ENCODE data around the gene LSM6. TPM values are rescaled to one million over a fixed set of nuclear protein-coding genes. Genes with fewer than 3 reads are reported as not detected.

Gene LSM6
- total and polyA plus RNA-seq, 12 donors: 10.7 to 49.4 (median 25.7) TPM

DNA sequence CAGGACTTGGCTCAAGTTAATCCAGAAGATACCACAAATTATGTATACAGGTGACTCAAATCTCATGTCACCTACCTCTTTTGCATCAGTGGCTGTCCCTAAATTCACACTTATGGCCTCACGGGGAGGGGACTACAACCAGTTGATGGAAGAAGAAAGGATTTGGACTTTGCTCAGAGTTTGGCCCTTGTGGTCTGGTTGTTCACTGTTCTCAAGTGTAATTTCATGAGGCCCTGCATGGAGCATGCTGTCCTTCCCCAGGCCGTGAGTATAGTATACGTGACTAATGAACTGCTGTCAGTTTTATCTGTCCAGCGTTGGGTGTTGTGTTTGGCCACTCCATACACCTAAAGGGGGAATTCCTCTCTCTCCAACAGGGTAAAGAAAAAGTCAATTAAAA, 27.5 kb upstream of the LSM6 start:
- Histone ChIP-seq H3K9me3 (replicated peaks in 1 of 3) (no peaks in the 10 kb centered on the region), H3K27ac (no peak overlapping the region), H3K36me3 (replicated peaks in 1 of 2) (no peaks in the 10 kb centered on the region), H3K4me1 (replicated peaks in 1 of 2) (no peaks in the 10 kb centered on the region), H3K27me3 (no peaks in the 10 kb centered on the region), H3K4me3 (no peak overlapping the region)
- WGBS, 4 donors: 78 to 90% (median 84%) methylated on average over 4 of the region's 4 CpGs
- DNase-seq: no peak
- TF ChIP-seq, protein P1, sequence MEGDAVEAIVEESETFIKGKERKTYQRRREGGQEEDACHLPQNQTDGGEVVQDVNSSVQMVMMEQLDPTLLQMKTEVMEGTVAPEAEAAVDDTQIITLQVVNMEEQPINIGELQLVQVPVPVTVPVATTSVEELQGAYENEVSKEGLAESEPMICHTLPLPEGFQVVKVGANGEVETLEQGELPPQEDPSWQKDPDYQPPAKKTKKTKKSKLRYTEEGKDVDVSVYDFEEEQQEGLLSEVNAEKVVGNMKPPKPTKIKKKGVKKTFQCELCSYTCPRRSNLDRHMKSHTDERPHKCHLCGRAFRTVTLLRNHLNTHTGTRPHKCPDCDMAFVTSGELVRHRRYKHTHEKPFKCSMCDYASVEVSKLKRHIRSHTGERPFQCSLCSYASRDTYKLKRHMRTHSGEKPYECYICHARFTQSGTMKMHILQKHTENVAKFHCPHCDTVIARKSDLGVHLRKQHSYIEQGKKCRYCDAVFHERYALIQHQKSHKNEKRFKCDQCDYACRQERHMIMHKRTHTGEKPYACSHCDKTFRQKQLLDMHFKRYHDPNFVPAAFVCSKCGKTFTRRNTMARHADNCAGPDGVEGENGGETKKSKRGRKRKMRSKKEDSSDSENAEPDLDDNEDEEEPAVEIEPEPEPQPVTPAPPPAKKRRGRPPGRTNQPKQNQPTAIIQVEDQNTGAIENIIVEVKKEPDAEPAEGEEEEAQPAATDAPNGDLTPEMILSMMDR (IDR thresholded peaks at IDR 0.05): no peak
- TF ChIP-seq POLR2A (IDR thresholded peaks at IDR 0.05): no peak
- intact Hi-C loops (cut with DNase I): no loop called here

DNA sequence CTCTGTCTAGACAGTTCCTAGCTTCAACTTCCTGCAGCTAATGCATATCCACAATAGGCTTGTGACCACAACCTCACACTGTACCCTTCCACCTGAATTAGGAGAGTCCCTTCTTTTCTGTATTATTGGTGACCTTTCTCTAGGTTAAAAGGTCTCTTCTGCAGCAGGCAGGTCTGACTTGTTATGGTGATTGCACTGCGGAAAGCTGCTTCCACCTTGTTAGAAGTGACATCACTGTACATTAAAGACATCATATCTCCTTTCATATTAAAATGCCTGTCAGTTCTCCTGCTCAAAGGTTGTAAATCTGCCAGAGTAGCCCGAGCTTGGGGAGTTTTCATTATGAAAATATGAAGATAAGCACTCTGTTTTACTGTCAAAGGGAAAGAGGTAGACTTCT, 21.5 kb upstream of the LSM6 start:
- 33 to 57% (median 43%) methylated on average over 2 of the region's 2 CpGs for WGBS, 4 donors
- Histone ChIP-seq H3K9me3 (replicated peaks in 1 of 3) (no peaks in the 10 kb centered on the region), H3K4me3 (no peak overlapping the region), H3K27me3 (no peaks in the 10 kb centered on the region), H3K36me3 (replicated peaks in 1 of 2) (no peaks in the 10 kb centered on the region), H3K27ac (no peak overlapping the region), H3K4me1 (replicated peaks in 1 of 2) (no peaks in the 10 kb centered on the region)
- no peak for TF ChIP-seq POLR2A (IDR thresholded peaks at IDR 0.05)
- TF ChIP-seq, protein P1 (IDR thresholded peaks at IDR 0.05): no peak
- no peak for DNase-seq
- intact Hi-C loops (cut with DNase I): no loop called here

DNA sequence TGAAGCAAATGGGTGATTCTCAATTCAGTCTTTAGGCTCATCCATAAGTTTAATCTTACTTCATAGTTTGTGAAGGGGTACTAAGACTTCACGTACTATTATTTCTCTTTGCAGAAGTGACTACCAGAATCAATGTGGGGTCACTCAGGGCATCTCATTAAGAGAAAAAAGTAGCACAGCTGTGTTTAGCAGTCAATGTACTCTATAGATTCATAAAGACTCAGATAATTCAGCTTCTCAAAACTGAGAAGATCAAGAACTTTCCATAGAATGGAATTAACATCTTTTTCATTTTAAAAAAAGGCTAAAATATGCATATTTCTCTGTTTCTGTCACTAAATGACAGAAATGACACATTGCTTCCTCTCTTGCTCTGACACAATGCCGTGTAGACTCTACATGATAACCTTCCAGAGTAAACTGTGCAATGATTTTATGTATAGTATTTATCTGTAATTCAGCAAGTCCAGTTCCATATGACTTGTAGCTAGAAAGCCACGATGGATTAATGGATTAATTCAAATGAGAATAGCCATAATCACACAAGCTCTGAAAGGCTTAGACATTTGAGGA, 20.3 kb upstream of the LSM6 start:
- DNase-seq: no peak
- H3K9me3 ChIP-seq (replicated peaks in 1 of 3): no peaks in the 10 kb centered on the region
- H3K4me1 ChIP-seq (replicated peaks in 1 of 2): no peaks in the 10 kb centered on the region
- intact Hi-C loops (cut with DNase I): no loop called here
- no peaks in the 10 kb centered on the region for H3K36me3 ChIP-seq (replicated peaks in 1 of 2)
- no peak overlapping the region for H3K4me3 ChIP-seq
- no peak overlapping the region for H3K27ac ChIP-seq
- WGBS, 4 donors: 62 to 73% (median 70%) methylated on average over 3 of the region's 3 CpGs
- H3K27me3 ChIP-seq: no peaks in the 10 kb centered on the region
- TF ChIP-seq POLR2A (IDR thresholded peaks at IDR 0.05): no peak
- TF ChIP-seq, protein P1 (IDR thresholded peaks at IDR 0.05): no peak

DNA sequence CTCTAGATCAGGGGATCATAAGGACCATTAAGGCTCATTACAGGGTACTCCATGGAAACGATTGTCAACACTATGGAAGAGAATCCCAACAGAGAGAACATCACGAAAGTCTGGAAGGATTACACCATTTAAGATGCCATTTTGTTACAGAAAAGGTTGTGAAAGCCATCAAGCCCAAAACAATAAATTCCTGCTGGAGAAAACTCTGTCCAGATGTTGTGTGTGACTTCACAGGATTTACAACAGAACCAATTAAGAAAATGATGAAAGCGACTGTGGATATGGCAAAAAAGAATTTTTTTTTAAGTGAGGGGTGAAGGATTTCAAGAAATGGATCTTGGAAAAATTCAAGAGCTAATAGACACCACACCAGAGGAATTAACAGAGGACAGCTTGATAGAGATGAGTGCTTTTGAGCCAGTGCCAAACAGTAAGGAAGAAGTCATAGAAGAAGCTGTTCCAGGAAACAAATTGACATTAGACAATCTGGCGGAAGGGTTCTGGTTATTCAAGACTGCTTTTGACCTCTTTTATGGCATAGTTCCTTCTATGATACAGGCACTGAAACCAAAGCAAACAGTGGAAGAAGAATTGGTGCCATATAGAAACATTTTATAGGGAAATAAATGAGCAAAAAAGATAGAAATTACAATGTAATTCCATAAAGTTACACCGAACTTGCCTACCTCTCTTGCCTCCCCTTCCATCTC, 17.3 kb upstream of the LSM6 start:
- Histone ChIP-seq H3K36me3 (replicated peaks in 1 of 2) (no peaks in the 10 kb centered on the region), H3K4me3 (no peak overlapping the region), H3K27me3 (no peaks in the 10 kb centered on the region), H3K9me3 (replicated peaks in 1 of 3) (no peaks in the 10 kb centered on the region), H3K27ac (no peak overlapping the region), H3K4me1 (replicated peaks in 1 of 2) (no peaks in the 10 kb centered on the region)
- TF ChIP-seq, protein P1 (IDR thresholded peaks at IDR 0.05): no peak
- TF ChIP-seq POLR2A (IDR thresholded peaks at IDR 0.05): no peak
- intact Hi-C loops (cut with DNase I): no loop called here
- WGBS, 4 donors: 71 to 82% (median 79%) methylated on average over 5 of the region's 5 CpGs
- no peak for DNase-seq
